Fibroblast of mammary gland (primary cell): ENCODE data around the gene ARHGAP6.

ENCODE experiments used
- DNase-seq: peaks from one replicate; pipeline ENCODE4 v3.0.0-alpha.2; 2010; ENCODE audit warnings: low read depth
- H3K4me3 ChIP-seq: 2 replicates; pipeline ENCODE4 v1.5.1; 2011; ENCODE audit warnings: low read depth, mild to moderate bottlenecking, low read length, moderate library complexity; ENCODE audit not compliant: control insufficient read depth
- TF ChIP-seq, protein P1 (sequence below): conservative IDR thresholded peaks from 2 replicates; pipeline ENCODE4 v1.5.1; 2011; ENCODE audit warnings: low read depth, low read length, inconsistent platforms; ENCODE audit not compliant: control insufficient read depth, insufficient read depth

Gene ARHGAP6

DNA sequence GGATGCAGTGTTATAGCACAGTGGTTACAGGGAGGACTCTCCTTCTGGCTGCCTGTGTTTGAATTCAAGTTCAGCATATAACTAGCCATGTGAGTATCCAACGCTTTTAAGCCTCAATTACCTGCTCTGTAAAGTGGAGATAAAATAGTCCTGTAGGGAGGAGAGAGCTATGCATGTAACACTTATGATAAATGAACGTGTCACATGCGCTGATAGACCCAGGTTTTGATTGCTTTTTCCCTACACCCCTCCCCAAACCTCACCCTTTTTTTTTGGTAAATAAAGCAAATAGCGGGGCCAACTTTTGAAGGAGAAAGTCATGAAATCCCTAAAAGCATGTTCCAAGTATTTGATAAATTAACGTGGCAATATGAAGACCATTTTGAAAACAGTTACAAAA lies 392.9 kb downstream of the ARHGAP6 start:
- no peak for DNase-seq
- TF ChIP-seq, protein P1, sequence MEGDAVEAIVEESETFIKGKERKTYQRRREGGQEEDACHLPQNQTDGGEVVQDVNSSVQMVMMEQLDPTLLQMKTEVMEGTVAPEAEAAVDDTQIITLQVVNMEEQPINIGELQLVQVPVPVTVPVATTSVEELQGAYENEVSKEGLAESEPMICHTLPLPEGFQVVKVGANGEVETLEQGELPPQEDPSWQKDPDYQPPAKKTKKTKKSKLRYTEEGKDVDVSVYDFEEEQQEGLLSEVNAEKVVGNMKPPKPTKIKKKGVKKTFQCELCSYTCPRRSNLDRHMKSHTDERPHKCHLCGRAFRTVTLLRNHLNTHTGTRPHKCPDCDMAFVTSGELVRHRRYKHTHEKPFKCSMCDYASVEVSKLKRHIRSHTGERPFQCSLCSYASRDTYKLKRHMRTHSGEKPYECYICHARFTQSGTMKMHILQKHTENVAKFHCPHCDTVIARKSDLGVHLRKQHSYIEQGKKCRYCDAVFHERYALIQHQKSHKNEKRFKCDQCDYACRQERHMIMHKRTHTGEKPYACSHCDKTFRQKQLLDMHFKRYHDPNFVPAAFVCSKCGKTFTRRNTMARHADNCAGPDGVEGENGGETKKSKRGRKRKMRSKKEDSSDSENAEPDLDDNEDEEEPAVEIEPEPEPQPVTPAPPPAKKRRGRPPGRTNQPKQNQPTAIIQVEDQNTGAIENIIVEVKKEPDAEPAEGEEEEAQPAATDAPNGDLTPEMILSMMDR = no peak
- H3K4me3 ChIP-seq = no peak overlapping the region

DNA sequence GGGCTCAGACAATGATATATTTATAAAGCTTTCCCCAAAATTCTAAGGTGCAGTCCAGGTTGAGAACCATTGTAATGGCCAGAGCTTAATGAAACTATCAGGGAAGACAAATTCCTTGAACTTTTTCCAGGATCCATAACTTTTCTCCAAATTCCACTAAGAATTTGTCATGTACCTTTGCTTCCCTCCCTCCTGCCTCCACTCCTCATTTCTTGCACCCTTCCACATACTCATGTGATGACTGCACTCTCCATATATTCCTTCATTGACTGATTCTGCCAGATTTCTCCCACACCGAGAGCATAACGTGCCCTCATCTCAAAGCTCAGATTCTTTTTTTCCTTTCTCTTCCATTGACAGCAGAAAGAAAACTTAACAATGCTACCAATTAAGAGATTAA lies 393.4 kb downstream of the ARHGAP6 start:
- peak; percentile 17 for DNase-seq
- TF ChIP-seq, protein P1 = no peak

DNA sequence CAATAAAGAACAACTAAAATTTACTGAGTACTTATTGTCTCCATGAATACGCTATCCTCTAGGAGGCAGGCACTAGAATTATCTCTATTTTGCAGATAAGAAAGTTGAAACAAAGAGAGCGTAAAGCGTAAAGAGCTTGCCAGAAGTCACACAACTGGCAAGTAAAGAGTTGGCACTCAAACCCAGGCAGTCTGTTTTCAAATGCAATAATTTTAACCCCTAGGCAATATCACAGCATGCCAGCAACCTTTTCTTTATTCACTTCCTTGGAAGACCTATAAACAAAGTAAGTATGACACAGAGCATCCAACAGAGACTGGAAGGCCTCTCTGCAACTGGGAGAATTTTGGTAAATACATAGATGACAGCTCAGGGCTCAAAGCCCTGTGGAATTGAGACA lies 395.7 kb downstream of the ARHGAP6 start:
- DNase-seq = no peak
- H3K4me3 ChIP-seq = no peak overlapping the region
- TF ChIP-seq, protein P1 = no peak

More for the DNA sequence above, 393.4 kb downstream of the ARHGAP6 start:
- no peak overlapping the region for H3K4me3 ChIP-seq

DNA sequence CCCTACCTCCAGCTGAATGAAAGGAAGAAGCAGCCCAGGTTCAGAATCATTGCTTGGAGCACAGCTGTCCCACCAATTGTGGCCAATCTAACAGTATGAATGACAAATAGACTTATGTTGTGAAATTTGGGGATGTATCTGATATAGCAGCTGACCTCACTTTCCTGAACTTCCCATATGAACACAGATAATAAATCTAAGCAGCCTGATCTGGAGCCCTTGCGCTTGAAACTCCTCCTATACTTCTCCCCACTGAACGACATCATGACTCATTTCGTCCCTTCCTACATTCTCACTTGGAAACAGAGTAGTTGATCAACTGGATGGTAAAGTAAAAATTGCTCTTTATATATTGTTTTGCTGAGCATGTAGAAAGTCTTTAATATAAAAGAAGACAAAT lies 396.7 kb downstream of the ARHGAP6 start:
- H3K4me3 ChIP-seq = no peak overlapping the region
- TF ChIP-seq, protein P1 = no peak
- DNase-seq = peak; percentile 25

DNA sequence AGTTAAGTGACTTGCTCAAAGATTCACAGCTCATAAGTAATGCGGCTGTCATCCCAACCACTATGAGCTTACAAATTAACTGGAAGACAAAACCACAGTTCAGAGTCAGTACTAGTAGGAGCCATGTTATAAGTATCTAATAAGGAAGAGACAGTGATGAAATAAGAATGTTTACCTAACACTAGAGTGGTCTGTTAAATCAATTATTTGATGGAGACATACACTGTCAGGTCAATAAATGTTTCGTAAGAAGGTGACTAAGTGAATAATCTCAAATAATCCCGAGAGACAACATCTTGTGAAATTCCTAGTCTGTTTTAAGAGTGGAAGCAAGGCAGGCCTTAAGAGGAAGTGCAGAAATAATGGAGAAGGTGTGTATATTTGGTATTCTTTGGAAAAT lies 398.3 kb downstream of the ARHGAP6 start:
- TF ChIP-seq, protein P1 = no peak
- no peak overlapping the region for H3K4me3 ChIP-seq
- DNase-seq = peak; percentile 76

GRCh38 chrX:11266573-11267003 lies 399.1 kb downstream of the ARHGAP6 start:
- no peak for DNase-seq
- no peak overlapping the region for H3K4me3 ChIP-seq

GRCh38 chrX:11265352-11265751 lies 400.4 kb downstream of the ARHGAP6 start:
- no peak overlapping the region for H3K4me3 ChIP-seq
- no peak for DNase-seq

More at GRCh38 chrX:11266573-11267003, 399.1 kb downstream of the ARHGAP6 start:
- TF ChIP-seq, protein P1 = no peak

More at GRCh38 chrX:11265352-11265751, 400.4 kb downstream of the ARHGAP6 start:
- TF ChIP-seq, protein P1 = no peak
